Panc1 (cell line): Measurements from ENCODE around the gene CYP3A4. TPM values are rescaled to one million over a fixed set of nuclear protein-coding genes. Genes with fewer than 3 reads are reported as not detected.
"Not testable (repeated sequence)": the region's sequence is repeated elsewhere in the genome, so short reads cannot be mapped to it uniquely, and the experiment has no call there.

Source experiments
- ATAC-seq: fragments of 200-7000 bp; cut with Tn5 transposase; 2 replicates; pipeline ENCODE4 v1.9.1; 2020; ENCODE audit warnings: mild to moderate bottlenecking, moderate library complexity
- BruUV-seq: library from RNA; stranded (reverse); fragments of 400-500 nt; replicated peaks from 2 replicates; lab custom pipeline; 2021; lab: Mats Ljungman, UMichigan
- CTCF ChIA-PET: fragments of 300-600 bp; sonication (Branson Sonifier 250); formaldehyde crosslinking; loops from one replicate; lab custom pipeline; 2022; ENCODE audit warnings: antibody characterized with exemption; lab: Charles Lee
- POLR2A ChIA-PET: fragments of 300-600 bp; sonication (Branson Sonifier 250); formaldehyde crosslinking; loops from one replicate; lab custom pipeline; 2022; ENCODE audit warnings: antibody characterized with exemption; lab: Charles Lee
- DNase-seq: peaks from one replicate; pipeline ENCODE4 v3.0.0-alpha.2; 2010; ENCODE audit warnings: low read depth, low spot score
- H3K27ac ChIP-seq: 2 replicates; pipeline ENCODE4 v1.5.1; 2011; ENCODE audit warnings: mild to moderate bottlenecking, low read length, inconsistent platforms
- H3K27me3 ChIP-seq: fragments of 200-500 bp; sonication (Bioruptor generic); 2 replicates; pipeline ENCODE4 v1.6.0; 2014; ENCODE audit warnings: low read length, inconsistent platforms; ENCODE audit not compliant: control insufficient read depth, insufficient read depth
- H3K36me3 ChIP-seq: fragments of 200-500 bp; sonication (Bioruptor generic); 2 replicates; pipeline ENCODE4 v1.5.1; 2014; ENCODE audit warnings: inconsistent platforms, mild to moderate bottlenecking, low read length, moderate library complexity; ENCODE audit not compliant: control insufficient read depth, insufficient read depth
- H3K4me1 ChIP-seq: 2 replicates; pipeline ENCODE4 v1.5.1; 2011; ENCODE audit warnings: inconsistent platforms, mild to moderate bottlenecking, low read length, moderate library complexity; ENCODE audit not compliant: control insufficient read depth, insufficient read depth
- H3K4me3 ChIP-seq, 2 experiments: 2 replicates each; pipeline ENCODE4 v1.5.1; 2011 to 2012; ENCODE audit warnings: low read depth in 2 of 2, low read length in 2 of 2, mild to moderate bottlenecking in 2 of 2, inconsistent platforms in 1 of 2, moderate library complexity in 1 of 2
- H3K9me3 ChIP-seq: fragments of 200-500 bp; sonication (Bioruptor generic); 2 replicates; pipeline ENCODE4 v1.5.1; 2014; ENCODE audit warnings: low read depth, mild to moderate bottlenecking, inconsistent platforms, low read length, moderate library complexity; ENCODE audit not compliant: control insufficient read depth, insufficient read depth
- POLR2AphosphoS5 ChIP-seq: IDR thresholded peaks from 2 replicates; pipeline ENCODE4 v1.6.1; 2012; ENCODE audit warnings: mild to moderate bottlenecking, low read depth, low read length, moderate library complexity
- SIN3A ChIP-seq: IDR thresholded peaks from 2 replicates; pipeline ENCODE4 v1.6.1; 2012; ENCODE audit warnings: low read depth, mild to moderate bottlenecking, low read length, moderate library complexity, borderline replicate concordance; ENCODE audit not compliant: insufficient read depth
- TCF7L2 ChIP-seq: IDR thresholded peaks from 2 replicates; pipeline ENCODE4 v1.6.1; 2011; ENCODE audit warnings: mild to moderate bottlenecking, low read depth, low read length, inconsistent platforms
- in situ Hi-C: cut with HindIII; loops from 2 replicates; pipeline ENCODE4 v1.10.0; 2016; ENCODE audit warnings: low sequenced_read_pairs, low pct_unique_long_range_greater_than_20kb
- intact Hi-C: fragments of 100-400 bp; cut with micrococcal nuclease; formaldehyde crosslinking; loops from one replicate; pipeline ENCODE4 v1.10.0; 2022; ENCODE audit not compliant: unreplicated experiment
- total RNA-seq: library from RNA; stranded (reverse); gene quantifications from one replicate; pipeline ENCODE4 v1.2.1, GENCODE V29; 2021; ENCODE audit not compliant: unreplicated experiment
- TF ChIP-seq, protein P1 (sequence below): fragments of 450-650 bp; IDR thresholded peaks from 2 replicates; pipeline ENCODE4 v1.5.1; 2017; ENCODE audit warnings: mild to moderate bottlenecking
- TF ChIP-seq, protein P2 (sequence below), 2 experiments: IDR thresholded peaks; 2 replicates each; pipeline ENCODE4 v1.6.1; 2011 to 2012; ENCODE audit warnings: low read depth in 2 of 2, control low read depth in 1 of 2, low read length in 1 of 2, mild to moderate bottlenecking in 1 of 2, moderate library complexity in 1 of 2; ENCODE audit not compliant: insufficient read depth in 1 of 2

Gene CYP3A4
- total RNA-seq, 1 experiment from 2014 or later, result 0.15 TPM

DNA sequence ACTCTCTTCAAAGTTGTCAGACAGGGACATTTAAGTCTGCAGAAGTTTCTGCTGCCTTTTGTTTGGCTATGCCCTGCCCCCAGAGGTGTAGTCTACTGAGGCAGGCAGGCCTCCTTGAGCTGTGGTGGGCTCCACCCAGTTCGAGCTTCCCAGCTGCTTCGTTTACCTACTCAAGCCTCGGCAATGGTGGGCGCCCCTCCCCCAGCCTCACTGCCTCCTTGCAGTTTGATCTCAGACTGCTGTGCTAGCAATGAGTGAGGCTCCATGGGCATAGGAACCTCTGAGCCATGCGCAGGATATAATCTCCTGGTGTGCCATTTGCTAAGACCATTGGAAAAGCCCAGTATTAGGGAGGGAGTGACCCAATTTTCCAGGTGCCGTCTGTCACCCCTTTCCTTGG is 19.1 kb upstream of the CYP3A4 start:
- ATAC-seq, H3K4me1 ChIP-seq, H3K9me3 ChIP-seq, H3K27ac ChIP-seq, in situ Hi-C loops, H3K36me3 ChIP-seq, DNase-seq, CTCF ChIA-PET, H3K4me3 ChIP-seq, intact Hi-C loops, BruUV-seq, H3K27me3 ChIP-seq, POLR2A ChIA-PET: not testable (repeated sequence)

DNA sequence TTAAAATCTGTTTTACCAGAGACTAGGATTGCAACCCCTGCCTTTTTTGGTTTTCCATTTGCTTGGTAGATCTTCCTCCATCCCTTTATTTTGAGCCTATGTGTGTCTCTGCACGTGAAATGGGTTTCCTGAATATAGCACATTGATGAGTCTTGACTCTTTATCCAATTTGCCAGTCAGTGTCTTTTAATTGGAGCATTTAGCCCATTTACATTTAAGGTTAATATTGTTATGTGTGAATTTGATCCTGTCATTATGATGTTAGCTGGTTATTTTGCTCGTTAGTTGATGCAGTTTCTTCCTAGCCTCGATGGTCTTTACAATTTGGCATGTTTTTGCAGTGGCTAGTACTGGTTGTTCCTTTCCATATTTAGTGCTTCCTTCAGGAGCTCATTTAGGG is 17.4 kb upstream of the CYP3A4 start:
- H3K4me1 ChIP-seq, H3K9me3 ChIP-seq, H3K27ac ChIP-seq, in situ Hi-C loops, ATAC-seq, BruUV-seq, intact Hi-C loops, H3K36me3 ChIP-seq, DNase-seq, CTCF ChIA-PET, POLR2A ChIA-PET, H3K4me3 ChIP-seq, H3K27me3 ChIP-seq: not testable (repeated sequence)

DNA sequence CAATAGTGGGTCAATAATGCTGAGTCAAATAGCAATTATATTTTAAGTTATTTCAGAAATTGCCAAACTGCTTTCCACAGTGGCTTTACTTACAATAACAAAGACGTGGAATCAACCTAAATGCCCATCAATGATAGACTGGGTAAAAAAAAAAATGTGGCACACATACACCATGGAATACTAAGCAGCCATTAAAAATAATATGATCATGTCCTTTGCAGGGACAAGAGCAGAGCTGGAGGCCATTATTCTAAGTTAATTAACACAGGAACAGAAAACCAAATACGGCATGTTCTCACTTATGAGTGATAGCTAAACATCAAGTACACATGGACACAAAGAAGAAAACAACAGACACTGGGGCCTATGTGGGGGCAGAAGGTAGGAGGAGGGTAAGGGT is 15.0 kb upstream of the CYP3A4 start:
- DNase-seq, result no peak
- no peak for TF ChIP-seq SIN3A
- no peak for TF ChIP-seq TCF7L2
- no peak for TF ChIP-seq POLR2AphosphoS5
- TF ChIP-seq, protein P1, sequence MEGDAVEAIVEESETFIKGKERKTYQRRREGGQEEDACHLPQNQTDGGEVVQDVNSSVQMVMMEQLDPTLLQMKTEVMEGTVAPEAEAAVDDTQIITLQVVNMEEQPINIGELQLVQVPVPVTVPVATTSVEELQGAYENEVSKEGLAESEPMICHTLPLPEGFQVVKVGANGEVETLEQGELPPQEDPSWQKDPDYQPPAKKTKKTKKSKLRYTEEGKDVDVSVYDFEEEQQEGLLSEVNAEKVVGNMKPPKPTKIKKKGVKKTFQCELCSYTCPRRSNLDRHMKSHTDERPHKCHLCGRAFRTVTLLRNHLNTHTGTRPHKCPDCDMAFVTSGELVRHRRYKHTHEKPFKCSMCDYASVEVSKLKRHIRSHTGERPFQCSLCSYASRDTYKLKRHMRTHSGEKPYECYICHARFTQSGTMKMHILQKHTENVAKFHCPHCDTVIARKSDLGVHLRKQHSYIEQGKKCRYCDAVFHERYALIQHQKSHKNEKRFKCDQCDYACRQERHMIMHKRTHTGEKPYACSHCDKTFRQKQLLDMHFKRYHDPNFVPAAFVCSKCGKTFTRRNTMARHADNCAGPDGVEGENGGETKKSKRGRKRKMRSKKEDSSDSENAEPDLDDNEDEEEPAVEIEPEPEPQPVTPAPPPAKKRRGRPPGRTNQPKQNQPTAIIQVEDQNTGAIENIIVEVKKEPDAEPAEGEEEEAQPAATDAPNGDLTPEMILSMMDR, result no peak
- TF ChIP-seq, protein P2, sequence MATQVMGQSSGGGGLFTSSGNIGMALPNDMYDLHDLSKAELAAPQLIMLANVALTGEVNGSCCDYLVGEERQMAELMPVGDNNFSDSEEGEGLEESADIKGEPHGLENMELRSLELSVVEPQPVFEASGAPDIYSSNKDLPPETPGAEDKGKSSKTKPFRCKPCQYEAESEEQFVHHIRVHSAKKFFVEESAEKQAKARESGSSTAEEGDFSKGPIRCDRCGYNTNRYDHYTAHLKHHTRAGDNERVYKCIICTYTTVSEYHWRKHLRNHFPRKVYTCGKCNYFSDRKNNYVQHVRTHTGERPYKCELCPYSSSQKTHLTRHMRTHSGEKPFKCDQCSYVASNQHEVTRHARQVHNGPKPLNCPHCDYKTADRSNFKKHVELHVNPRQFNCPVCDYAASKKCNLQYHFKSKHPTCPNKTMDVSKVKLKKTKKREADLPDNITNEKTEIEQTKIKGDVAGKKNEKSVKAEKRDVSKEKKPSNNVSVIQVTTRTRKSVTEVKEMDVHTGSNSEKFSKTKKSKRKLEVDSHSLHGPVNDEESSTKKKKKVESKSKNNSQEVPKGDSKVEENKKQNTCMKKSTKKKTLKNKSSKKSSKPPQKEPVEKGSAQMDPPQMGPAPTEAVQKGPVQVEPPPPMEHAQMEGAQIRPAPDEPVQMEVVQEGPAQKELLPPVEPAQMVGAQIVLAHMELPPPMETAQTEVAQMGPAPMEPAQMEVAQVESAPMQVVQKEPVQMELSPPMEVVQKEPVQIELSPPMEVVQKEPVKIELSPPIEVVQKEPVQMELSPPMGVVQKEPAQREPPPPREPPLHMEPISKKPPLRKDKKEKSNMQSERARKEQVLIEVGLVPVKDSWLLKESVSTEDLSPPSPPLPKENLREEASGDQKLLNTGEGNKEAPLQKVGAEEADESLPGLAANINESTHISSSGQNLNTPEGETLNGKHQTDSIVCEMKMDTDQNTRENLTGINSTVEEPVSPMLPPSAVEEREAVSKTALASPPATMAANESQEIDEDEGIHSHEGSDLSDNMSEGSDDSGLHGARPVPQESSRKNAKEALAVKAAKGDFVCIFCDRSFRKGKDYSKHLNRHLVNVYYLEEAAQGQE (IDR thresholded peaks at IDR 0.05; ENCODE audit: insufficient read depth in 1 of 2, low read depth in 2 of 2, low read length in 1 of 2), result no peak
- Histone ChIP-seq H3K36me3 (no peaks in the 10 kb centered on the region), H3K27me3 (peaks cover 7% of the 10 kb centered on the region; the same call in 1 of the 2 replicates), H3K4me3 (no peak overlapping the region), H3K9me3 (no peaks in the 10 kb centered on the region), H3K27ac (no peak overlapping the region), H3K4me1 (no peaks in the 10 kb centered on the region)
- in situ Hi-C loops, result no loop called here
- CTCF ChIA-PET, result interaction anchor here (0.6 kb wide), 1 partner anchor 55 kb away, joined by 4 read pairs; no protein-coding TSS in a partner anchor
- POLR2A ChIA-PET, result interaction anchor here (0.7 kb wide), 1 partner anchor 34 kb away, joined by 3 read pairs; no protein-coding TSS in a partner anchor
- intact Hi-C loops, result no loop called here
- no peak for ATAC-seq
- no TSS peak for BruUV-seq

DNA sequence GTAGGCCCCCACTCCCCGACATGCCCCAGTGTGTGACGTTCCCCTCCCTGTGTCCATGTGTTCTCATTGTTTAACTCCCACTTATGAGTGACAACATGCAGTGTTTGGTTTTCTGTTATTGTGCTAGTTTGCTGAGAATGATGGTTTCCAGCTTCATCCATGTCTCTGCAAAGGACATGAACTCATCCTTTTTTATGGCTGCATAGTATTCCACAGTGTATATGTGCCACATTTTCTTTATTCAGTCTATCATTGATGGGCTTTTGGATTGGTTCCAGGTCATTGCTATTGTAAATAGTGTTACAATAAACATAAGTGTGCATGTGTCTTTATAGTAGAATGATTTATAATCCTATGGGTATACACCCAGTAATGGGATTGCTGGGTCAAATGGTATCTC is 11.9 kb upstream of the CYP3A4 start:
- DNase-seq, POLR2A ChIA-PET, H3K27ac ChIP-seq, H3K4me1 ChIP-seq, H3K36me3 ChIP-seq, in situ Hi-C loops, H3K9me3 ChIP-seq, H3K4me3 ChIP-seq, BruUV-seq, intact Hi-C loops, H3K27me3 ChIP-seq, CTCF ChIA-PET, ATAC-seq: not testable (repeated sequence)
